Measurements from ENCODE around the gene SYS1. TPM values are rescaled to one million over a fixed set of nuclear protein-coding genes. Genes with fewer than 3 reads are reported as not detected.

Gene SYS1
- total RNA-seq, 1 experiment from 2014 or later, result 28.9 TPM

DNA sequence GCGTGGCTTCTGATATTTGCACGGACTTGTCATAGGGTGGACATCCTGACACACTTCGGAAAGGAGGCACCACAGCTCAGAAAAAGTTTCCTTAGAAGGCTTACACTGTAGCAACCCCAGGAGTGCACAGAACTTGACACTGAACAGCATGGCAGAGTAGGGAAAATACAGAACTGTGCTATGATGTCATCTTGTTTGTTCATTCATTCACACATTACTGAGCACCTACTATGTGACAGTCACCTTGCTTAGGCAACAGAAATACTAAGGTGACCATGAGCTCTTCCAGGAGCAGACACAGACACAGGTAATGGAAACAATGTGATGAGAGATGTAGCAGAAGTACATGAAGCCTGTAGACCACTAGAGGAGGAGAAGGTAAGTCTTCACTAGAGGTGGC is 50.5 kb downstream of the SYS1 start:
- DNase-seq (ENCODE audit: low read depth), result no peak

DNA sequence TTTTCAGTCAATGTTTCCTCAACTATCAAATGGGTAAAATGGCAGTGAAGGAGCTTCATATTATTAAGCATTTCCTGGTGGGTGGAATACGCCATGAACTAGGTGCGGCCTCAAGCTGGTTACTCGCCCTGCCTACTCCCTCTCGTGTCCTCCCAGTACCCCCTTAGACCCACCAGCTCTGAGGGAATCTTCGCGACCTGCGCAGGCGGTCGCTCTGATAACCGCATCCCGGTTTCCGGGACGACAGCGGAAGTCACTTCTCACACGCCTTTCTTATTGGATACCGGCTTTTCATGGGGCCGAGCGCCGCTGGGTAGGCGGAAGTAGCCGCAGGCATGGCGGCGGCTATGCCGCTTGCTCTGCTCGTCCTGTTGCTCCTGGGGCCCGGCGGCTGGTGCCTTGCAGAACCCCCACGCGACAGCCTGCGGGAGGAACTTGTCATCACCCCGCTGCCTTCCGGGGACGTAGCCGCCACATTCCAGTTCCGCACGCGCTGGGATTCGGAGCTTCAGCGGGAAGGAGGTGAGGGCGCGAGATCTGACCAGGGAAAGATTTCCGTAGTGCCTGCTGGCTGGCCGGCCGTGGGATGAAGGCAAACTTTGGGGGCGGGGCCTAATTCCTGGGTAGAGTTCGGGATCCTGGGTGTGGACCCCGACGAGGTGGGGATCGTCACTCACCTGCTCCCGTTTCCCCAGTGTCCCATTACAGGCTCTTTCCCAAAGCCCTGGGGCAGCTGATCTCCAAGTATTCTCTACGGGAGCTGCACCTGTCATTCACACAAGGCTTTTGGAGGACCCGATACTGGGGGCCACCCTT is 53.1 kb downstream of the SYS1 start, which contains the start of gene PIGT:
TSS of gene PIGT (plus strand) at position 320 of the 816 bp plus-strand sequence. CDS start at position 336, 16 bp downstream.
- DNase-seq (ENCODE audit: low read depth), result peak; percentile 88

DNA sequence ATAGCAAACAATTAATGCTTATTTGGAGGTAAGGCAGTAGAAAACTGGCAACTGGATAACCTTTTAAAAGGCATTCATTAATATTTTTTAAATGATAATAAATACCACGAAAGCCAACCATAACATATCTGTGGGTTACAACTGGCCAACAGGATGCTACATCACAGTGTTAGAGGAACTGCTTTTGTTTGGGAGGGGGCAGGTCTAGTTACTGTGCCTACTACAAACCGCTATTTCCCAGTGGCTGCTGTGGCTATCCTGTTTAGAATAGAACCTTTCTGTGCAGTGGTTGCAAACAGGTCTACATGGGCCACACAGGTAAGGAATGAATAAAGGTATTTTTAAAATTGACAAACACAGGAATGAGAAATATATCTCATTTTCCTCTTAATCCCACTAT is 54.0 kb downstream of the SYS1 start:
- no peak for DNase-seq (ENCODE audit: low read depth)

Other genes starting within 250 kb of the SYS1 start
- not detected in 2 replicates for gene WFDC5, start 248.0 kb upstream of the SYS1 start, total RNA-seq (2014; rRNA removed; shearing (Covaris generic))
- gene WFDC12, start 238.7 kb upstream of the SYS1 start, total RNA-seq (2014; rRNA removed; shearing (Covaris generic)), result not detected in 2 replicates
- gene PI3, start 188.3 kb upstream of the SYS1 start, total RNA-seq (2014; rRNA removed; shearing (Covaris generic)), result not detected in 2 replicates
- not detected in 2 replicates for gene SEMG1, start 156.1 kb upstream of the SYS1 start, total RNA-seq (2014; rRNA removed; shearing (Covaris generic))
- not detected in 2 replicates for gene SEMG2, start 141.8 kb upstream of the SYS1 start, total RNA-seq (2014; rRNA removed; shearing (Covaris generic))
- gene SLPI, start 108.6 kb upstream of the SYS1 start, total RNA-seq (2014; rRNA removed; shearing (Covaris generic)), result not detected in 2 replicates
- not detected in 2 replicates for gene RBPJL, start 56.3 kb upstream of the SYS1 start, total RNA-seq (2014; rRNA removed; shearing (Covaris generic))
- gene MATN4, start 54.9 kb upstream of the SYS1 start, total RNA-seq (2014; rRNA removed; shearing (Covaris generic)), result 0.10 TPM in 1 of 2 replicates, not detected in the other
- 47.8 and 53.4 TPM in 2 replicates for gene SDC4, start 14.7 kb upstream of the SYS1 start, total RNA-seq (2014; rRNA removed; shearing (Covaris generic))
- gene TP53TG5, start 15.2 kb downstream of the SYS1 start, total RNA-seq (2014; rRNA removed; shearing (Covaris generic)), result not detected in 2 replicates
- 10.1 and 16.8 TPM in 2 replicates for gene DBNDD2, start 45.1 kb downstream of the SYS1 start, total RNA-seq (2014; rRNA removed; shearing (Covaris generic))
- 88.5 and 139 TPM in 2 replicates for gene PIGT, start 53.0 kb downstream of the SYS1 start, total RNA-seq (2014; rRNA removed; shearing (Covaris generic))
- not detected in 2 replicates for gene WFDC2, start 106.6 kb downstream of the SYS1 start, total RNA-seq (2014; rRNA removed; shearing (Covaris generic))
- gene SPINT3, start 152.5 kb downstream of the SYS1 start, total RNA-seq (2014; rRNA removed; shearing (Covaris generic)), result not detected in 2 replicates
- gene WFDC6, start 176.3 kb downstream of the SYS1 start, total RNA-seq (2014; rRNA removed; shearing (Covaris generic)), result not detected in 2 replicates
- gene EPPIN, start 184.2 kb downstream of the SYS1 start, total RNA-seq (2014; rRNA removed; shearing (Covaris generic)), result not detected in 2 replicates
- not detected in 2 replicates for gene WFDC8, start 216.1 kb downstream of the SYS1 start, total RNA-seq (2014; rRNA removed; shearing (Covaris generic))

Measured in HT1080 (cell line).